SK-N-SH treated with all-trans-retinoic acid at 6 μM for 48 hours (cell line): Measurements from ENCODE around the gene UBASH3A.

Experiments used
- ATAC-seq: fragments of 200-7000 bp; cut with Tn5 transposase; 3 replicates; pipeline ENCODE4 v1.9.1; 2020; ENCODE audit warnings: mild to moderate bottlenecking, moderate library complexity
- ARNTL ChIP-seq: fragments of 450-650 bp; formaldehyde crosslinking; IDR thresholded peaks from 2 replicates; pipeline ENCODE4 v1.5.0; 2020; ENCODE audit warnings: low read depth, mild to moderate bottlenecking, moderate library complexity, borderline replicate concordance
- BACH2 ChIP-seq: fragments of 250-450 bp; sonication (Bioruptor Pico); IDR thresholded peaks from 2 replicates; pipeline ENCODE4 v1.9.0; 2021; ENCODE audit warnings: mild to moderate bottlenecking, borderline replicate concordance
- CREB5 ChIP-seq: fragments of 250-450 bp; sonication (Bioruptor Pico); IDR thresholded peaks from 2 replicates; pipeline ENCODE4 v1.5.1; 2020; ENCODE audit warnings: low read depth, mild to moderate bottlenecking, moderate library complexity
- CSDC2 ChIP-seq: fragments of 250-450 bp; sonication (Bioruptor Pico); IDR thresholded peaks from 2 replicates; pipeline ENCODE4 v1.5.0; 2020; ENCODE audit warnings: mild to moderate bottlenecking, moderate library complexity
- CSRNP3 ChIP-seq: fragments of 250-450 bp; sonication (Bioruptor Pico); IDR thresholded peaks from 2 replicates; pipeline ENCODE4 v1.5.1; 2021; ENCODE audit warnings: mild to moderate bottlenecking, moderate library complexity
- ESRRG ChIP-seq: fragments of 250-450 bp; sonication (Bioruptor Pico); IDR thresholded peaks from 2 replicates; pipeline ENCODE4 v1.6.1; 2021; ENCODE audit warnings: mild to moderate bottlenecking
- GLIS3 ChIP-seq: fragments of 250-450 bp; sonication (Bioruptor Pico); IDR thresholded peaks from 2 replicates; pipeline ENCODE4 v1.5.0; 2020; ENCODE audit warnings: mild to moderate bottlenecking, moderate library complexity
- ISL1 ChIP-seq: fragments of 250-450 bp; sonication (Bioruptor Pico); IDR thresholded peaks from 2 replicates; pipeline ENCODE4 v2.1.2; 2022; ENCODE audit warnings: mild to moderate bottlenecking, moderate library complexity
- OSR1 ChIP-seq: fragments of 250-450 bp; sonication (Bioruptor Pico); IDR thresholded peaks from 2 replicates; pipeline ENCODE4 v1.8.0; 2022; ENCODE audit warnings: moderate library complexity, mild to moderate bottlenecking, inconsistent platforms
- POU6F1 ChIP-seq: fragments of 250-450 bp; sonication (Bioruptor Pico); IDR thresholded peaks from 2 replicates; pipeline ENCODE4 v1.8.0; 2021; ENCODE audit warnings: low read depth, mild to moderate bottlenecking, moderate library complexity, borderline replicate concordance
- PPARA ChIP-seq: fragments of 250-450 bp; sonication (Bioruptor Pico); IDR thresholded peaks from 2 replicates; pipeline ENCODE4 v1.5.0; 2020; ENCODE audit warnings: mild to moderate bottlenecking, borderline replicate concordance
- RARB ChIP-seq: fragments of 250-450 bp; sonication (Bioruptor Pico); IDR thresholded peaks from 2 replicates; pipeline ENCODE4 v1.8.0; 2021; ENCODE audit warnings: mild to moderate bottlenecking, moderate library complexity
- SNAI2 ChIP-seq: fragments of 250-450 bp; sonication (Bioruptor Pico); IDR thresholded peaks from 2 replicates; pipeline ENCODE4 v1.5.0; 2020; ENCODE audit warnings: mild to moderate bottlenecking, moderate library complexity
- TCF4 ChIP-seq: fragments of 250-450 bp; sonication (Bioruptor Pico); IDR thresholded peaks from 2 replicates; pipeline ENCODE4 v1.8.0; 2021; ENCODE audit warnings: mild to moderate bottlenecking, moderate library complexity, borderline replicate concordance
- TOX ChIP-seq: fragments of 250-450 bp; sonication (Bioruptor Pico); IDR thresholded peaks from 2 replicates; pipeline ENCODE4 v1.8.0; 2021; ENCODE audit warnings: mild to moderate bottlenecking, moderate library complexity, borderline replicate concordance
- ZC3H10 ChIP-seq: fragments of 250-450 bp; sonication (Bioruptor Pico); IDR thresholded peaks from 2 replicates; pipeline ENCODE4 v1.5.1; 2021; ENCODE audit warnings: mild to moderate bottlenecking, moderate library complexity
- ZFP3 ChIP-seq: fragments of 250-450 bp; sonication (Bioruptor Pico); IDR thresholded peaks from 2 replicates; pipeline ENCODE4 v1.5.0; 2020; ENCODE audit warnings: mild to moderate bottlenecking, moderate library complexity
- ZFP30 ChIP-seq: fragments of 450-650 bp; formaldehyde crosslinking; IDR thresholded peaks from 2 replicates; pipeline ENCODE4 v1.5.0; 2022; ENCODE audit warnings: mild to moderate bottlenecking, moderate library complexity
- ZNF565 ChIP-seq: fragments of 450-650 bp; formaldehyde crosslinking; conservative IDR thresholded peaks from 2 replicates; pipeline ENCODE4 v1.5.0; 2020; ENCODE audit warnings: low read depth, mild to moderate bottlenecking, moderate library complexity
- ZNF70 ChIP-seq: fragments of 450-650 bp; formaldehyde crosslinking; IDR thresholded peaks from 2 replicates; pipeline ENCODE4 v1.5.0; 2020; ENCODE audit warnings: mild to moderate bottlenecking, moderate library complexity
- ZNF8 ChIP-seq: fragments of 450-650 bp; formaldehyde crosslinking; IDR thresholded peaks from 2 replicates; pipeline ENCODE4 v1.5.0; 2020; ENCODE audit warnings: mild to moderate bottlenecking, moderate library complexity
- TF ChIP-seq, protein P1 (sequence below): fragments of 250-450 bp; sonication (Bioruptor Pico); IDR thresholded peaks from 2 replicates; pipeline ENCODE4 v1.8.0; 2020; ENCODE audit warnings: mild to moderate bottlenecking, moderate library complexity, borderline replicate concordance

UBASH3A gene

DNA sequence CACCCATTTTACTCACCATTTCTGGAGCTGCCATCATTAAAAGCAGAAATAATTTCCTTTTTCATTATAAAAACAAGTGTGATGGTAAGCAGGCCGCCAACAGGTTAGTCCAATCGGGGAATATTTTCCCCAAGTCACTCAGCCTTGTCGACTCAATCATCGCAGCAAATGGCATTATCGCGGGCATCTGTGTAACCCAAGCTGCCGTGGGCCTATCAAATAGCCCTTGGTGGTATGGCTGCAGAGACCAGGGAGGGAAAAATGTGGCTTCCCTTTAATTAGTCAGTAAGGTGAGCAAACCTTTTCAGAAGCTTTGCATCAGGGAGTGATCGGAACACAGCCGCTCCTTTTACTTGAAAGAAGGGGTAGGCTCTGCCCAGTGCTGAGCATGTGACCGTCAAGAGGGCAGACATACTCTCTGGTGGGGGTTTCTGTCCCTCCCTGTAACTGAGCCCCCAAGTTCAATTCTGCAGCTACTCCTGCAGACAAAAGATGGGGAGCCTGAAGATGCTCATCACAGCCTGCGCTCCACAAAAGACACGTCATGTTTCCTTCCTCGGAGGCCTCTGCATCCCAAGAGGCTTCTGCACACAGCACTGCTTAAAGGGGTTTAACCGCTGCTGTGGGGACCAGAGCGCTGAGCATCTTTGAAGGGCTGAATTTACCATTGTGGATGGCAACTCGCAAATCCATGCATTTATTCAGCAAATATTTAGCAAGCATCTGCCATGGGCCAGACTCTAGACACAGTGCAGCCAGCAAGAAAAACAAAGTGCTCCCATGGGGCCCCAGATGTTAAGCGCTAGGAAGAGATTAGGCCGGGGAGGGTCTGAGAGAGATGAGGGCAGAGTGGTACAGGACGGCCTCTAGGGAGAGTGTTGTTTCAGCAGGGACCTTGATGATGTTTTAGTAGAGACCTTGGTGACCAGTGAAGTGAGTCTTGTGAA is 6.6 kb upstream of the UBASH3A start:
- TF ChIP-seq ZFP30 (CRISPR knock-in tag) (no peak), TCF4 (CRISPR knock-in tag) (no peak), PPARA (CRISPR knock-in tag) (no peak), GLIS3 (no peak), ZFP3 (CRISPR knock-in tag) (no peak), OSR1 (CRISPR knock-in tag) (no peak), CREB5 (CRISPR knock-in tag) (no peak), ISL1 (CRISPR knock-in tag) (no peak), ZNF70 (CRISPR knock-in tag) (no peak), BACH2 (CRISPR knock-in tag) (no peak), RARB (CRISPR knock-in tag) (no peak)
- no peak for ATAC-seq

DNA sequence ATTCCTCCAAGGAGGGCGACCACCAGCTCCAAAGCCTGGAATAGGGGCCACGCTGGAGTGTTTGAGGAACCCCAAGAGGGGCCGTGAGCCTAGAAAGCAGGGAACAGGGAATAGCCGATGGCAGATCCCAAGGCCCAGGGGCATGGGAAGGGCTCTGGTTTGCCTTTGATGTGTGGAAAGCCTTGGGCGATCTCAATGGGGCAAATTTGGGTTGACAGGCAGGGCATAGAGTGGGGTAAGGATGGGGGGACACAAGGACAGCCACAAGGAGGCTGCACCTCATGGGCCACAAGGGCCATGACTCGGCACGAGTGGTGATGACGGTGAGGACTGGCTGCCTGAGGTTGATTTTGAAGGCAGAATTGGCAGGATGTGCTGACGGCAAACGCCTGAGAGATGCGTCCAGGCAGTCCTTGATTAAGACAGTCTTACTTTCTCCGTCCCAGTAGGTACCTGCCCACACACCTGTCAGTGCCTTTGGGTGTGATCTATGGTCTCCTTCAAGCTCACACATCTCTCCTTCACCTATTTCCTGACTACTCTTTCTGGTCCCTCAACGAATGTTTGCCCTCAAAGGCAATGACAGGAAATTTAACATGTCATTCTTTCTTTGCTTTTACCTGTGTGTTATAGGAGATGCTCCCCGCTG is 5.8 kb upstream of the UBASH3A start:
- no peak for ATAC-seq
- TF ChIP-seq SNAI2 (no peak), PPARA (CRISPR knock-in tag) (no peak), POU6F1 (CRISPR knock-in tag) (no peak), ARNTL (CRISPR knock-in tag) (no peak), ZNF565 (CRISPR knock-in tag) (no peak), CREB5 (CRISPR knock-in tag) (no peak), TOX (no peak), TCF4 (CRISPR knock-in tag) (no peak), ESRRG (CRISPR knock-in tag) (no peak), CSRNP3 (no peak), ZNF8 (CRISPR knock-in tag) (no peak), ISL1 (CRISPR knock-in tag) (no peak), OSR1 (CRISPR knock-in tag) (no peak), ZFP30 (CRISPR knock-in tag) (no peak), BACH2 (CRISPR knock-in tag) (no peak), ZFP3 (CRISPR knock-in tag) (no peak), CSDC2 (no peak)

DNA sequence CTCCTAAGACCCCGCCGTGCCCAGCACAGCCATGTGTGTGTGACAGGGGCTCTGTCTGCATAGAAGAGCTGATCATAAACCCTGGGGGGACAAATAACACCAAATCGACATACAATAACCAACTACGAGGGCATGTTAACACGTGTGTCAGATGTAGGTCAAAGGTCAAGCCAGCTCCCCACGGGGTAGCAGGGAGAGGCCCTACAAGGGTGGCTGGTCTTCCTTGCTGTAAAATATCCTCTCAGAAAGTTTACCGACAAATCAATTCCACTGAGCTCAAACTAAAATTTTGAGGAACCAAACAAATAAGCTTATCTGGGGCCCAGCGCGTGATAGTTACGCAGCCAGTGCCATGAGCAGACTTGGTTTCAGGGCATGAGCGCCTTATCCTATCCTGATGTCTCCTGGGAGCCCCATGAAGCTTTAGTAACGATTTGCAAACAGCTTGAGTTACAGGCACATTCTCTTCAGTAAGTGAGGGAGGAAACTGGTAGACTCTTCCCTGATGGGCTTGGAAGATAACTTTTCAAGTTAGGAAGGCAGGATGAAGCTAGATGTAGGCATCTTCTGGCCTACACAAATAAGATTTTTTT is 5.2 kb upstream of the UBASH3A start:
- no peak for ATAC-seq
- TF ChIP-seq ZFP30 (CRISPR knock-in tag) (no peak), ZC3H10 (CRISPR knock-in tag) (no peak), TOX (no peak), POU6F1 (CRISPR knock-in tag) (no peak), OSR1 (CRISPR knock-in tag) (no peak), ZNF70 (CRISPR knock-in tag) (no peak), TCF4 (CRISPR knock-in tag) (no peak), CREB5 (CRISPR knock-in tag) (no peak)
- TF ChIP-seq, protein P1, sequence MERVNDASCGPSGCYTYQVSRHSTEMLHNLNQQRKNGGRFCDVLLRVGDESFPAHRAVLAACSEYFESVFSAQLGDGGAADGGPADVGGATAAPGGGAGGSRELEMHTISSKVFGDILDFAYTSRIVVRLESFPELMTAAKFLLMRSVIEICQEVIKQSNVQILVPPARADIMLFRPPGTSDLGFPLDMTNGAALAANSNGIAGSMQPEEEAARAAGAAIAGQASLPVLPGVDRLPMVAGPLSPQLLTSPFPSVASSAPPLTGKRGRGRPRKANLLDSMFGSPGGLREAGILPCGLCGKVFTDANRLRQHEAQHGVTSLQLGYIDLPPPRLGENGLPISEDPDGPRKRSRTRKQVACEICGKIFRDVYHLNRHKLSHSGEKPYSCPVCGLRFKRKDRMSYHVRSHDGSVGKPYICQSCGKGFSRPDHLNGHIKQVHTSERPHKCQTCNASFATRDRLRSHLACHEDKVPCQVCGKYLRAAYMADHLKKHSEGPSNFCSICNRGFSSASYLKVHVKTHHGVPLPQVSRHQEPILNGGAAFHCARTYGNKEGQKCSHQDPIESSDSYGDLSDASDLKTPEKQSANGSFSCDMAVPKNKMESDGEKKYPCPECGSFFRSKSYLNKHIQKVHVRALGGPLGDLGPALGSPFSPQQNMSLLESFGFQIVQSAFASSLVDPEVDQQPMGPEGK (CRISPR knock-in tag), result no peak
